HepG2 (cell line): Measurements from ENCODE around the gene KCNQ1OT1. TPM values are rescaled to one million over a fixed set of nuclear protein-coding genes. Genes with fewer than 3 reads are reported as not detected.
A peak's percentile ranks its signal among the peaks of the same experiment; 100 is the strongest.

Source experiments
- ATAC-seq: fragments of 200-7000 bp; cut with Tn5 transposase; 3 replicates; pipeline ENCODE4 v1.9.1; 2020; ENCODE audit warnings: mild to moderate bottlenecking, moderate library complexity
- BruUV-seq: library from RNA; stranded (reverse); fragments of 400-500 nt; replicated peaks from 2 replicates; lab custom pipeline; 2021; lab: Mats Ljungman, UMichigan
- CTCF ChIA-PET: fragments of 300-600 bp; formaldehyde crosslinking; extraction: SDS; loops from one replicate; lab custom pipeline; 2021; ENCODE audit warnings: low total read pairs, inconsistent platforms, low intra/inter-chr PET ratio; lab: Yijun Ruan, JAX
- POLR2A ChIA-PET: fragments of 350-600 bp; sonication (Branson Sonifier 250); formaldehyde crosslinking; loops from one replicate; lab custom pipeline; 2020; ENCODE audit warnings: antibody characterized with exemption, inconsistent platforms; lab: Yijun Ruan, JAX
- DNase-seq: peaks from one replicate; pipeline ENCODE4 v3.0.0-alpha.2; 2015; ENCODE audit warnings: low spot score
- FAIRE-seq: peaks from 3 replicates; lab custom pipeline; 2011; peaks lifted over from hg19 to GRCh38; lab: Jason Lieb, UNC
- H2AFZ ChIP-seq: one replicate; pipeline ENCODE4 v1.6.1; 2011; ENCODE audit warnings: low read length, inconsistent platforms
- H3K27ac ChIP-seq: fragments of 300-600 bp; 3 replicates; pipeline ENCODE4 v1.8.0; 2011; ENCODE audit warnings: mixed run types, mild to moderate bottlenecking, mixed read lengths, low read length, inconsistent platforms; ENCODE audit not compliant: insufficient read depth; ENCODE audit errors: extremely low read length
- H3K27me3 ChIP-seq, 2 experiments: fragments of 200-600 bp in 1 of 2; 2 replicates in 1 of 2; 3 replicates in 1 of 2; pipeline versions ENCODE4 v1.6.0 to v1.8.0; 2011; ENCODE audit warnings: low read length in 2 of 2, mild to moderate bottlenecking in 2 of 2, moderate library complexity in 2 of 2, inconsistent platforms in 1 of 2; ENCODE audit not compliant: insufficient read depth in 2 of 2, control insufficient read depth in 1 of 2
- H3K36me3 ChIP-seq, 2 experiments: fragments of 200-600 bp in 1 of 2; replicated peaks in 1 of 2; 2 replicates in 1 of 2; 3 replicates in 1 of 2; pipeline versions ENCODE4 v1.5.1 to v1.8.0; 2011; ENCODE audit warnings: low read length in 2 of 2, inconsistent platforms in 1 of 2; ENCODE audit not compliant: insufficient read depth in 2 of 2, control insufficient read depth in 1 of 2
- H3K4me1 ChIP-seq: 2 replicates; pipeline ENCODE4 v1.5.1; 2012; ENCODE audit warnings: low read length, inconsistent platforms; ENCODE audit not compliant: insufficient read depth
- H3K4me2 ChIP-seq: 2 replicates; pipeline ENCODE4 v1.6.0; 2011; ENCODE audit warnings: low read depth, low read length, inconsistent platforms
- H3K4me3 ChIP-seq, 3 experiments: fragments of 200-600 bp in 1 of 3; sonication (generic), shearing (Covaris generic) in 1 of 3; replicated peaks in 1 of 3; 2 replicates each; pipeline ENCODE4 v1.5.1; 2011 to 2016; ENCODE audit warnings: low read length in 3 of 3, inconsistent platforms in 2 of 3, low read depth in 2 of 3, mild to moderate bottlenecking in 2 of 3, control low read depth in 1 of 3, mixed read lengths in 1 of 3; ENCODE audit not compliant: insufficient read depth in 1 of 3
- H3K79me2 ChIP-seq: one replicate; pipeline ENCODE4 v1.6.1; 2011; ENCODE audit warnings: low read length, inconsistent platforms; ENCODE audit not compliant: insufficient read depth
- H3K9ac ChIP-seq: 2 replicates; pipeline ENCODE4 v1.6.0; 2011; ENCODE audit warnings: mild to moderate bottlenecking, low read depth, low read length, inconsistent platforms; ENCODE audit not compliant: insufficient read depth
- H3K9me3 ChIP-seq: 2 replicates; pipeline ENCODE4 v1.5.1; 2012; ENCODE audit warnings: mild to moderate bottlenecking, low read length
- H4K20me1 ChIP-seq: 2 replicates; pipeline ENCODE4 v1.6.0; 2011; ENCODE audit warnings: inconsistent platforms, mild to moderate bottlenecking, low read length, moderate library complexity; ENCODE audit not compliant: insufficient read depth
- ASH2L ChIP-seq: fragments of 300-600, 200-600 bp; sonication (generic); IDR thresholded peaks from 2 replicates; pipeline ENCODE4 v1.7.0; 2017; ENCODE audit warnings: low read depth, mild to moderate bottlenecking, moderate library complexity, mixed read lengths, low read length; ENCODE audit not compliant: insufficient read length
- ATF7 ChIP-seq, 2 experiments: fragments of 450-650 bp in 1 of 2; sonication (generic) in 1 of 2; formaldehyde crosslinking in 1 of 2; IDR thresholded peaks; 2 replicates each; pipeline versions ENCODE4 v1.4.0 to v1.6.1; 2016 to 2020; ENCODE audit warnings: antibody characterized with exemption in 1 of 2, mild to moderate bottlenecking in 1 of 2, missing genetic modification reagents in 1 of 2
- CREB1 ChIP-seq, 2 experiments: fragments of 450-650 bp in 1 of 2; IDR thresholded peaks; 2 replicates each; pipeline ENCODE4 v1.6.1; 2016 to 2017; ENCODE audit warnings: control low read depth in 1 of 2, mild to moderate bottlenecking in 1 of 2, missing compliant biosample characterization in 1 of 2, missing genetic modification characterization in 1 of 2
- JUN ChIP-seq: sonication (generic); formaldehyde crosslinking; IDR thresholded peaks from 2 replicates; pipeline ENCODE4 v1.4.0; 2020; ENCODE audit warnings: mild to moderate bottlenecking, missing genetic modification reagents
- KDM5A ChIP-seq: fragments of 200-600 bp; sonication (generic); IDR thresholded peaks from 2 replicates; pipeline ENCODE4 v1.7.0; 2018; ENCODE audit warnings: antibody characterized with exemption, mild to moderate bottlenecking, low read length, borderline replicate concordance
- NR2F6 ChIP-seq, 2 experiments: IDR thresholded peaks; 2 replicates each; pipeline ENCODE4 v1.6.1; 2016; ENCODE audit warnings: antibody characterized with exemption in 1 of 2, mild to moderate bottlenecking in 1 of 2
- POLR2AphosphoS2 ChIP-seq: IDR thresholded peaks from 2 replicates; pipeline ENCODE4 v1.6.1; 2011; ENCODE audit warnings: low read depth, low read length, improper control_type of control experiment
- ZFAT ChIP-seq: sonication (generic); formaldehyde crosslinking; conservative IDR thresholded peaks from 2 replicates; pipeline ENCODE4 v1.8.1; 2023; ENCODE audit warnings: missing genetic modification reagents, inconsistent platforms
- ZNF768 ChIP-seq: sonication (generic); formaldehyde crosslinking; IDR thresholded peaks from 2 replicates; pipeline ENCODE4 v1.4.0; 2020; ENCODE audit warnings: missing genetic modification reagents
- WGBS: methylation state at CpG from one replicate; pipeline ENCODE4 v1.1.6; 2017; ENCODE audit warnings: low lambda C conversion rate; 5-methylcytosine and 5-hydroxymethylcytosine counted together
- in situ Hi-C: cut with HindIII; loops from 2 replicates; pipeline ENCODE4 v1.10.0; 2017; ENCODE audit warnings: low pct_unique_long_range_greater_than_20kb; ENCODE audit not compliant: extremely low pct_ligation_motif_present
- intact Hi-C: fragments of 100-400 bp; cut with micrococcal nuclease; formaldehyde crosslinking; loops from one replicate; pipeline ENCODE4 v1.10.0; 2022; ENCODE audit not compliant: unreplicated experiment
- polyA plus RNA-seq, 8 experiments: library from polyadenylated mRNA; depleted of rRNA in 3 of 8; stranded (reverse) in 7 of 8; unstranded in 1 of 8; fragments of >200 nt; fragmentation: Illumina TruSeq in 4 of 8; extraction: Trizol in 4 of 8; gene quantifications; 2 replicates each; pipeline versions ENCODE4 v1.2.1 to v1.2.3, GENCODE V29; 2011 to 2016; ENCODE audit warnings: low read depth in 4 of 8, missing spikeins in 1 of 8, mixed read lengths in 1 of 8; ENCODE audit not compliant: insufficient read depth in 1 of 8
- total RNA-seq, 5 experiments: library from RNA; depleted of rRNA; stranded (reverse); fragments of >200 nt; fragmentation: Illumina TruSeq; extraction: Trizol; gene quantifications; 2 replicates each; pipeline ENCODE4 v1.2.3, GENCODE V29; 2016; ENCODE audit warnings: low read depth in 1 of 5

The KCNQ1OT1 gene
- total and polyA plus RNA-seq, 2 of the 13 experiments (the other 11 are each of a cell fraction or from before 2014, with no cell fraction given), result 1.3 to 18.9 TPM

GRCh38 chr11:2696455-2696854 lies 3.3 kb downstream of the KCNQ1OT1 start:
- Histone ChIP-seq H3K27me3 (peaks cover 0 to 3% of the 10 kb centered on the region in 2 experiments; a peak in 1 of 5 replicates), H3K4me1 (peaks cover 63% of the 10 kb centered on the region), H3K36me3 (peaks cover 8 to 49% of the 10 kb centered on the region in 2 experiments), H3K4me2 (peak overlapping the region; percentile 78), H3K27ac (no peak overlapping the region), H3K9ac (peak overlapping the region; percentile 99), H3K79me2 (peaks cover 90% of the 10 kb centered on the region), H2AFZ (no peak overlapping the region), H3K4me3 (peak overlapping the region; percentile 95), H4K20me1 (peaks cover 78% of the 10 kb centered on the region), H3K9me3 (no peaks in the 10 kb centered on the region)
- in situ Hi-C loops, result loop anchor here (5.0 to 10.0 kb wide), 2 partner anchors 36 to 272 kb away; no protein-coding TSS in a partner anchor
- no TSS peak for BruUV-seq
- intact Hi-C loops, result no loop called here
- ChIA-PET POLR2A (interaction anchor here (10.8 kb wide), 1 partner anchor 33 kb away, joined by 201 read pairs; no protein-coding TSS in a partner anchor), CTCF (interaction anchor here (1.6 kb wide), 1 partner anchor 164 kb away, joined by 3 read pairs; no protein-coding TSS in a partner anchor)
- no peak for FAIRE-seq
- no peak for ATAC-seq
- no peak for DNase-seq
- TF ChIP-seq JUN (CRISPR knock-in tag) (no peak), KDM5A (0 out of 2 replicates have a peak, but pooled peaks have one; percentile 3), POLR2AphosphoS2 (0 out of 2 replicates have a peak, but pooled peaks have one; percentile 30), ZNF768 (CRISPR knock-in tag) (no peak), ATF7 (IDR thresholded peaks at IDR 0.05) (peak; percentile 92), ATF7 (CRISPR knock-in tag; IDR thresholded peaks at IDR 0.05) (no peak), CREB1 (IDR thresholded peaks at IDR 0.05) (peak; percentile 76), CREB1 (CRISPR knock-in tag; IDR thresholded peaks at IDR 0.05) (no peak), NR2F6 (IDR thresholded peaks at IDR 0.05) (no peak), NR2F6 (CRISPR knock-in tag; IDR thresholded peaks at IDR 0.05) (no peak), ASH2L (peak; percentile 5), ZFAT (0 out of 2 replicates have a peak, but pooled peaks have one; percentile 24)
- 15% methylated on average over 5 of the region's 5 CpGs for WGBS
